Effector memory CD8-positive, alpha-beta T cell (primary cell): ENCODE results near the gene DYRK1B.
A peak's percentile ranks its signal among the peaks of the same experiment; 100 is the strongest.
"Not testable (repeated sequence)": the region's sequence is repeated elsewhere in the genome, so short reads cannot be mapped to it uniquely, and the experiment has no call there.

ENCODE experiments used
- ATAC-seq: fragments of 150-1000 bp; cut with Tn5 transposase; replicated peaks from 2 replicates; pipeline ENCODE4 v1.10.0; 2021; ENCODE audit warnings: mild to moderate bottlenecking, moderate library complexity
- DNase-seq, 3 experiments: peaks; one replicate each; pipeline ENCODE4 v3.0.0; 2021
- H3K27ac Mint-ChIP-seq, 2 donors: one replicate each; pipeline ENCODE4 v1.8.0; 2022; ENCODE audit warnings: mild to moderate bottlenecking in 2 of 2, mixed read lengths in 2 of 2, moderate library complexity in 2 of 2
- H3K27me3 Mint-ChIP-seq, 2 donors: one replicate each; pipeline ENCODE4 v1.8.0; 2022; ENCODE audit warnings: mixed read lengths in 2 of 2
- H3K36me3 Mint-ChIP-seq: one replicate; pipeline ENCODE4 v1.8.0; 2022; ENCODE audit warnings: mild to moderate bottlenecking, moderate library complexity, mixed read lengths; ENCODE audit not compliant: insufficient read depth
- H3K4me1 Mint-ChIP-seq, 2 donors: one replicate each; pipeline ENCODE4 v1.8.0; 2022; ENCODE audit warnings: low read depth in 2 of 2, mixed read lengths in 2 of 2
- H3K4me3 Mint-ChIP-seq, 2 donors: one replicate each; pipeline ENCODE4 v1.8.0; 2022; ENCODE audit warnings: mild to moderate bottlenecking in 2 of 2, mixed read lengths in 2 of 2, moderate library complexity in 2 of 2
- H3K9me3 Mint-ChIP-seq, 2 donors: one replicate each; pipeline ENCODE4 v1.8.0; 2022; ENCODE audit warnings: mixed read lengths in 2 of 2
- total RNA-seq, 9 experiments: gene quantifications; one replicate each; lab custom pipeline; 2026; lab: John Stamatoyannopoulos, UW

DYRK1B gene
- total RNA-seq = 4.8 to 32.3 (median 13.4) reads per million in 9 experiments

DNA sequence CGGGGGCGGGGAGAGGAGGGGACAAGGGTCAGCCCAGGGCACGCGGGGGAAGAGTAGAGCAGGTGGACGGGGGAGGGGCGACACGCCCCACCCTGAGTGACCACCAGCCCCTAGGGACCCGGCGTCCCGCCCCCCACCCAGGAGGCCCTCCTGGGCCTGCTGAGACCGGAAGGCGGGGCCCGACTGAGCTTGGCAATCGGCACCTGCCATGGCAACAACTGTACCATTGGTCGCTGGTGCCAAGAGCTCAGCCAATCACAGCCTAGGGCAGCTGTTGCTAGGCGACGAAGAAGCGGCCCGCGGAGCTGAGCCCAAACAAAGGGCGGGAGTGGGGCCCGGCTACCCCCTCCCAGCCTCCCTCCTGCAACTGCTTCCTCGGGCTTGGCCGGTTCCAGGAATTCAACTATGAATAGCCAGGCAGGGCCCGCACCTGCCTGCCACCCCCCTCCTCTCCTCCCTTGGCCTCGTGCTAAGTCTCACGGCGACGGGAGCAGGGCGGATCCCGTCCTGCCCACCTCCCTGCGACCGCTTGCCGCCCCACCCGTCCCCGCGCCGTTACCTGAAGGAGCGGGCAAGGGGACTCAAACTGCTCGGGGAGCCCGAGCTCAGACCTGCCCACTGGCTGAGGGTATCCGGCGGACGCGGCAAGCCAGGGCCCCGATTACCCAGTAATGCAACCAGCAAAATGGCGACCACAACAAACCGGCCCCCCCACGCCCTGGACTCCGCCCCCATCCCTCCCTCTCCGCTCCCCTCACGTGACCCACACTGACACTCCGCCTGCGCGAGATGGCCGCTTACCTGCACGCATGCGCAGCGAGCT is at the start of gene DYRK1B:
DYRK1B (minus strand) TSS at position 699 of the 823 bp plus-strand sequence. CDS start 2,295 bp downstream, outside the sequence.
- Mint-ChIP-seq H3K9me3 (no peaks in the 10 kb centered on the region), H3K4me3 (peak within 1 kb of the TSS; percentile 70 to 86), H3K4me1 (peaks cover 27 to 33% of the 10 kb centered on the region in 2 donors), H3K27me3 (no peaks in the 10 kb centered on the region), H3K27ac (peak within 1 kb of the TSS; percentile 87 to 93), H3K36me3 (peaks cover 73% of the 10 kb centered on the region)
- peak; percentile 93 to 97 (median 94) for DNase-seq
- ATAC-seq = peak; percentile 90

DNA sequence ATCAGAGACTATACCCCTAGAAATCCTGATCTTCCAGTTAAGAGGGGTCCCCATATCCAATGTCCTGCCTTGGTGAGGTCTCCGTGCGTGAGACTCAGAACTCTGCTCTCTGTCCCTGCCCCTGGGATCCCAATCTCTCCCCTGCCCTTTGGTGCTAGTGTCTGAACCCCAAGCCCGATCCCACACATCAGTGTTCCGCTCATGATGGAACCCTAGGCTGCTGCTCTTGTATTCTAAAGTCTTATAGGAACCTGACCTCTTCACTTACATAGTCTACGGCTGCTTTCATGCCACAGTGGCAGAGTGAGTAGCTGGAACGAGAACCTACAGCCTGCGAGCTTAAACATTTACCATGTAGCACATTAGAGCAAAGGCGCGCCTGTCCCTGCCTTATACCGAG is 48.7 kb upstream of the DYRK1B start:
- H3K27ac Mint-ChIP-seq, H3K4me3 Mint-ChIP-seq, DNase-seq, H3K36me3 Mint-ChIP-seq, H3K4me1 Mint-ChIP-seq, ATAC-seq, H3K27me3 Mint-ChIP-seq, H3K9me3 Mint-ChIP-seq: not testable (repeated sequence)

DNA sequence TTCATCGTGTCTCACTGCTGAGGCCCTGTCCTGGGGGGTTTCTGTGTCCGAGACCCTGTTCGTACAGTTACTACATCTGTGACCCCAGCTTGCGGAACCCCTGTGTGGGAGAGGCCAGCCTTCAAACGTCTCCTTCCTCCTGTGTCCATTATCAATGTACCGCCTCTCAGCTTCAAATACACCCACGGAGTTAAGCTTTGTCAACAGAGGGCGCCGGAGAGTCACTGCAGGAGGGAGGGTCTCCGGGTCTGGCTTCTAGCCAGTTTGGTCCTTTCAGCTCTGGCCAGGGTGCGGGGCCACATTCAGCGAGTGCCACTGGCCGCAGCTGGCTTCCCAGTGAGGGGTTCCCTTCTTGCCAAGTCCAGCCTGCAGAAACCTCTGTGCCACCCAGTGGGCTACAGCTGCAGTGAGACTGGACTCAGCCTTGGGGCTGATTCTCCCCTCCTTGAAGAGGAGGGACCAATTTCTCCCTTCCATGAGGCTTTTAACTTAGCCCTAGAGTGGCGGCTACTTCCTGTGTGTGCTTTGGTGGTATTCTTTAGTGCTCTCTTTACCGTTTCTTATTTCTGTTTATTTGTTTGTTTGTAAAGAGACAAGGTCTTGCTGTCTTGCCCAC is 47.6 kb upstream of the DYRK1B start:
- DNase-seq = peak in 1 of 3 experiments; percentile 30
- not testable (repeated sequence) for H3K27me3 Mint-ChIP-seq, H3K27ac Mint-ChIP-seq

DNA sequence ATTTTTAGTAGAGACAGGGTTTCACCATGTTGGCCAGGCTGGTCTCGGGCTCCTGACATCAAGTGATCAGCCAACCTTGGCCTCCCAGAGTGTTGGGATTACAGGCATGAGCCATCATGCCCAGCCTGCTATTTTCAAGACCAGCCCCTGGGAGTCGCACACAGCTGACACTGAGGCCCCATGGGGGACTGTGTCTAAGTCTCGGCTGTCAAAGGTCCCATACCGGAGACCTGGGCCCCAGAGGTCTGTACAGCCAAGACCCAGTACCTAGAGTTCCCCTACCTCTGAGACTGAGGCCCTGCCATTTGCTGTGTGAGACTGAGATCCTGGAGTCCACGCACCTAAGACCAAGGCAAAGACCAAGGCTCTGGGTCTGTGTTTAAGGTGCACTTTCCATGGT is 46.3 kb upstream of the DYRK1B start:
- not testable (repeated sequence) for ATAC-seq, H3K27me3 Mint-ChIP-seq, H3K9me3 Mint-ChIP-seq, H3K4me1 Mint-ChIP-seq, H3K36me3 Mint-ChIP-seq, H3K4me3 Mint-ChIP-seq, H3K27ac Mint-ChIP-seq, DNase-seq

More for the DNA sequence above, 47.6 kb upstream of the DYRK1B start:
- H3K36me3 Mint-ChIP-seq, H3K9me3 Mint-ChIP-seq, H3K4me3 Mint-ChIP-seq, H3K4me1 Mint-ChIP-seq: not testable (repeated sequence)
- ATAC-seq = peak; percentile 82

DNA sequence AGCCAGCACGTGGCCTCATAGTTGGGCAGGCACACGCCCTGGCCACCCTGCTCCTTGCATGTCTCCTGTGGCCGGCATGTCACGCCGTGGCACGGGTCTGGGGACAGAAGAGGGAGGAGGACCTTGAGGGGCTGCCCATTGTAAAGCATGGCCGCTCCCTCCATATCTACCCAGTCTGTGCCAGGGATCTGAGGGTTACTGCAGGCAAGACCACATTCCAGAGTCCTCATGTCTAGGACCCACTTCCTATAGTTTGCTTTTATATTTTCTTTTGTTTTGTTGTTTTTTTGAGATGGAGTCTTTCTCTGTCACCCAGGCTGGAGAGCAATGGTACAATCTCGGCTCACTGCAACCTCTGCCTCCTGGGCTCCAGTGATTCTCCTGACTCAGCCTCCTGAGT is 45.8 kb upstream of the DYRK1B start:
- H3K27me3 Mint-ChIP-seq, H3K4me1 Mint-ChIP-seq, H3K4me3 Mint-ChIP-seq, ATAC-seq, H3K9me3 Mint-ChIP-seq, H3K36me3 Mint-ChIP-seq, DNase-seq, H3K27ac Mint-ChIP-seq: not testable (repeated sequence)

DNA sequence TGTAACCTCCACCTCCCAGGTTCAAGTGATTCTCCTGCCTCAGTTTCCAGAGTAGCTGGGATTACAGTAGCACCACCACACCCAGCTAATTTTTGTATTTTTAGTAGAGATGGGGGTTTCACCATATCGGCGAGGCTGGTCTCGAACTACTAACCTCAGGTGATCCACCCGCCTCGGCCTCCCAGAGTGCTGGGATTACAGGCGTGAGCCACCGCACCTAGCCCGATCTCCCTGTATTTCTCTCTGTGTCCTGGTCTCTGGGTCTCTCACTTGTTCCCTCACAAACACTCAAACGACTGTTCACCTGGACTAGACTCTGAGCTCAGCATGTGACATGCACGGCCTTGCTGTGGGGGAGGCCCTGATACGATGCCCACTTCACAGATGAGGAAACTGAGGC is 44.9 kb upstream of the DYRK1B start:
- H3K27ac Mint-ChIP-seq = peak overlapping the region in 1 of 2 donors; percentile 0
- not testable (repeated sequence) for DNase-seq, H3K4me1 Mint-ChIP-seq, H3K27me3 Mint-ChIP-seq, H3K4me3 Mint-ChIP-seq, ATAC-seq, H3K36me3 Mint-ChIP-seq, H3K9me3 Mint-ChIP-seq

DNA sequence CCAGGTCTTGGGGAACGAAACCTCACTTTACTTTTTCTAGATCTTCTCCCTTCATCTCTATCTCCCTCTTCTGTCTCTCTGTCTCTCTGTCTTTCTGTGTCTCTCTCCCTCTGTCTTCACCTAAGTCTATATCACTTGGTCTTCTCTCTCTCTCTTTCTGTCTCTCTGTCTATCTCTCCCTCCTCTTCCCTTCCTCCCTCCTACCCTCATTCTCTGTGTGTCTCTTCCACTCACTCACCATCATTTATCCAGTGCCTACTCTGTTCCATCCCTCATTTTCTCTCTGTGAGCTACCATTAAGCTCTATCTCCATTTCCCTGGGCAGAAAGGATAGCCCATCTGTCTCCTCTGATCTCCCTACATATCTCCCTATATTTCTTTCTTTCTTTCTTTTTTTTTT is 44.4 kb upstream of the DYRK1B start:
- peaks cover 0 to 4% of the 10 kb centered on the region in 2 donors for H3K4me1 Mint-ChIP-seq
- H3K4me3 Mint-ChIP-seq = no peak overlapping the region
- peaks cover 3% of the 10 kb centered on the region for H3K36me3 Mint-ChIP-seq
- no peaks in the 10 kb centered on the region for H3K9me3 Mint-ChIP-seq
- ATAC-seq = no peak
- H3K27ac Mint-ChIP-seq = peak overlapping the region in 1 of 2 donors; percentile 0
- no peaks in the 10 kb centered on the region for H3K27me3 Mint-ChIP-seq
- DNase-seq = no peak

DNA sequence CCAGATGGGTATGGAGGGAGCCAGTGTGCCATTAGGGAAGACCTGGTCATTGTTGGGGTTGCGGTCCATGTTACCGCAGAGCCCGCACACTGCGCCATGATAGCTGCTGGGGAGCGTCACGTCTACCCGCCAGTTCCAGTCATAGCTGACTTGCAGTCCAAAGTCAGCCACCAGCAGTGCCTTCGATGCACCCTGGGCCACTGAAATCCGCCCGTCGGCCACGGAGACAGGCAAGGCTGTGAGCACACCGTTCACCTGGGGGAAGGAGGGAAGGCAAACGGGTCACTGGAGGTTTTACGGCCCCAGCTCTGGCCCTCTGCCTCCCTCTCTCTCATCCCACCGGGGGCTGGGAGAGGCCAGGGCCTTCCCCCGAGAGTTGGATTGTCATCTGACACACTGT is 44.0 kb upstream of the DYRK1B start:
- not testable (repeated sequence) for H3K4me3 Mint-ChIP-seq, DNase-seq, H3K36me3 Mint-ChIP-seq, H3K9me3 Mint-ChIP-seq, ATAC-seq, H3K27me3 Mint-ChIP-seq, H3K4me1 Mint-ChIP-seq
- peak overlapping the region in 1 of 2 donors; percentile 0 for H3K27ac Mint-ChIP-seq

DNA sequence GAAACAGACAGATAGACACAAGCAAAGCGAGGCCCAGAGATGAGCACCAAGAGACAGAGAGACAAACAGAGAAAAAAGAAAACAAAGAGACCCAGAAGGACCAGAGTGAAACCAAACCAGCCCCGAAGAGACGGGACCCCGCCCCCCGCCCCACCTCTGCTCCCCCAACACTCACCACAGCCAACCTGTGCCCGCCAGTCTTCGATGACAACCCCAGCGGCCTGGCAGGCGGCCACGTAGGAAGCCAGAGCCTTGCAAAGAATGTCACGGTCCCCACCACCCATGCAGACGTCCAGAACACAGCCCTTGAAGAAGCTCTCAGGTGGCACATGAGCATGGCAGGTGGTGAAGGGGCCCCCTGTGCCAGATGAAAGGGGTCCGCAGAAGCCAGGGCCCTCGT is 43.5 kb upstream of the DYRK1B start:
- peak; percentile 66 for ATAC-seq
- H3K36me3 Mint-ChIP-seq, DNase-seq, H3K4me3 Mint-ChIP-seq, H3K27ac Mint-ChIP-seq, H3K9me3 Mint-ChIP-seq, H3K27me3 Mint-ChIP-seq, H3K4me1 Mint-ChIP-seq: not testable (repeated sequence)

DNA sequence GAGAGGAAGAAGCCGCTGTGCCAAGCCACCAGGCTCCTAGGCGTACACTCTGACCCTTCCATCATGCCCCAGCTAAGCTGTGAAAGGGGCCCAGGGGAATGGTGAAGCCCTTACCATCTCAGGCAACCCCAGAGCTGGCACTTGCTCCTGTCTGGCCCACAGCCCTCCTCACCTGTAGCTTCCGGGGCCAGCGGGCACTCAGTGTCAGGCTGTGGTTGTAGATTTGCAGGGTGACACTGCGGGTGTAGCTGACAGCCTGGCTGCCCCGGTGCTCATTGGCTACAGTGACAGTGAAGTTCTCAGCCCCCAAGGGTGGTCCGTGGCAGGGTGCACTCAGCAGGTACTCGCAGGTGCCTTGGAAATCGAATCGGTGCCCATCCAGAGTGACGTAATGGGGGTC is 42.5 kb upstream of the DYRK1B start:
- H3K27me3 Mint-ChIP-seq, H3K9me3 Mint-ChIP-seq, ATAC-seq, H3K4me1 Mint-ChIP-seq, H3K36me3 Mint-ChIP-seq, DNase-seq, H3K4me3 Mint-ChIP-seq: not testable (repeated sequence)
- peak overlapping the region in 1 of 2 donors; percentile 46 for H3K27ac Mint-ChIP-seq

DNA sequence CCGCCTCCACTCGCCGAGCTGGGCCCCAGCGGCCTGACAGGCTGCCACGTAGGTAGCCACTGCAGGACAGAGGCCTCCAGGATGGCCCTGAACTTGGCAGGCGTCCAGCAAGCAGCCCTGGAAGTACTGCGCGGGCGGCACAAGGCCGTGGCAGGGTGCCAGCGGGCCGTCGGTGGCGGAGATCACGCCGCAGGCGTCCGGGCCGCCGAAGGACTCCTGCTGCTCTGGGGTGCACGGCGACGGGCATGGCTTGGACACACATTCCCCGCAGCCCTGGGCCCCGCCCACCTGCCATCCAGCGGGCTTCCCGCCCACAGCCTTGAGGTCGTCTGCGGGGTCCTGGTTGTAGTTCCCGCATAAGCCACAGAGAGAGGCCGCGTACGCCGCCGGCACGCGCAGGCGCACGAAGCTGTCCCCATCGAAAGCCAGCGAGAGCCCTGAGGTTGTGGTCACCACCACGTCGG is 41.5 kb upstream of the DYRK1B start:
- DNase-seq, H3K4me1 Mint-ChIP-seq, ATAC-seq, H3K27ac Mint-ChIP-seq, H3K4me3 Mint-ChIP-seq, H3K36me3 Mint-ChIP-seq, H3K27me3 Mint-ChIP-seq, H3K9me3 Mint-ChIP-seq: not testable (repeated sequence)

DNA sequence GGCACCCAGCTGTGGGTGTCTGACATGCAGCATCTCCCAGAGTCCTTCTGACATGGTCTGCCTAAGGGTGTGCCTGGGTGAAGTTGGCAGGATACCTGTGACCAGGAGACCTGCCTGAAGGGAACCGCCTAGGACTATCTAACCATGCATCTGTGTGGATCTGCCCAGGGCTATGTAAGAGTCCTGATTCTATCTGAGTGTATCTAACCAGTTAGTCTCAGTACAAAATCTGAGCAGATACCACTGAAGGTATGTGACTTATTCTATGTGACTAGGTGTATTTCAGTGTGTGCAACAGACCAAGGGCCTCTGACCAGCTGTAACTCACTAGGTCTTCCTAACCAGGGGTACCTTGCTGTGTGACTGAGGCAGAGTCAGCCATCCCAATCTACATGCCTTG is 40.4 kb upstream of the DYRK1B start:
- Mint-ChIP-seq H3K9me3 (no peaks in the 10 kb centered on the region), H3K4me1 (no peaks in the 10 kb centered on the region), H3K27ac (no peak overlapping the region), H3K27me3 (no peaks in the 10 kb centered on the region), H3K4me3 (no peak overlapping the region), H3K36me3 (peaks cover 3% of the 10 kb centered on the region)
- ATAC-seq (no peak), DNase-seq (no peak)

DNA sequence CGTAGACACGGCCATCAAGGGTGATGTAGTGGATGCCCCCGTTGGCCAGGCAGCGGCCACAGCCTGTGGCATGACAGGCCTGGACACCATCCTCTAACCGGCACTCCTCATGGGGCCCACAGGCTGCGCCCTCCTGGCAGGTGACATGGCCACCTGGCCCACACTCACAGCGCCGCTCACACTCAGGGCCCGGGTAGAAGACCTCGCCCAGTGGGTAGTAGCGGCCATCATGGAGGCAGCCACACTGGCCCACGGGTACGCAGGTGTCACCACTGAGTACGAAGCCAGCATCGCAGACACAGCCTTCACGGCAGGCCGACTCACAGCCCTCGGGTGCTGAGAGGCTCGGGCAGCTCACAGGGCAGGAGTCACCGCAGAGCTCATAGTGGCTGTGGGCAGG is 39.4 kb upstream of the DYRK1B start:
- peaks cover 3% of the 10 kb centered on the region for H3K36me3 Mint-ChIP-seq
- no peak overlapping the region for H3K4me3 Mint-ChIP-seq
- no peak overlapping the region for H3K27ac Mint-ChIP-seq
- no peaks in the 10 kb centered on the region for H3K9me3 Mint-ChIP-seq
- H3K4me1 Mint-ChIP-seq = no peaks in the 10 kb centered on the region
- ATAC-seq (no peak), DNase-seq (no peak)
- H3K27me3 Mint-ChIP-seq = no peaks in the 10 kb centered on the region
